ENCODE results near the gene MORN1.

The MORN1 gene

GRCh38 chr1:2386636-2387611 lies 4.4 kb downstream of the MORN1 start:
- in situ Hi-C loops (cut with HindIII; ENCODE audit: low pct_unique_long_range_greater_than_20kb, low sequenced_read_pairs) = no loop called here
- TF ChIP-seq JUND (IDR thresholded peaks at IDR 0.05; ENCODE audit: low read depth) = no peak
- no peak for DNase-seq (ENCODE audit: low read depth in 1 of 2, low spot score in 1 of 2)

- no peak for TF ChIP-seq JUND (IDR thresholded peaks at IDR 0.05; ENCODE audit: low read depth)
Measured at GRCh38 chr1:2385606-2386280, 5.6 kb downstream of the MORN1 start.

GRCh38 chr1:2384941-2385481 lies 6.3 kb downstream of the MORN1 start:
- DNase-seq (ENCODE audit: low read depth in 1 of 2, low spot score in 1 of 2) = no peak
- no peak for TF ChIP-seq JUND (IDR thresholded peaks at IDR 0.05; ENCODE audit: low read depth)
- in situ Hi-C loops (cut with HindIII; ENCODE audit: low pct_unique_long_range_greater_than_20kb, low sequenced_read_pairs) = no loop called here

More at GRCh38 chr1:2385606-2386280, 5.6 kb downstream of the MORN1 start:
- in situ Hi-C loops (cut with HindIII; ENCODE audit: low pct_unique_long_range_greater_than_20kb, low sequenced_read_pairs) = no loop called here
- no peak for DNase-seq (ENCODE audit: low read depth in 1 of 2, low spot score in 1 of 2)

GRCh38 chr1:2384130-2384860 lies 7.1 kb downstream of the MORN1 start:
- no peak for DNase-seq (ENCODE audit: low read depth in 1 of 2, low spot score in 1 of 2)
- no peak for TF ChIP-seq JUND (IDR thresholded peaks at IDR 0.05; ENCODE audit: low read depth)
- in situ Hi-C loops (cut with HindIII; ENCODE audit: low pct_unique_long_range_greater_than_20kb, low sequenced_read_pairs) = no loop called here

- DNase-seq (ENCODE audit: low read depth in 1 of 2, low spot score in 1 of 2) = no peak
- no peak for TF ChIP-seq JUND (IDR thresholded peaks at IDR 0.05; ENCODE audit: low read depth)
- in situ Hi-C loops (cut with HindIII; ENCODE audit: low pct_unique_long_range_greater_than_20kb, low sequenced_read_pairs) = no loop called here
Measured at GRCh38 chr1:2383576-2383975, 7.8 kb downstream of the MORN1 start.

GRCh38 chr1:2382621-2383361 lies 8.6 kb downstream of the MORN1 start:
- TF ChIP-seq JUND (IDR thresholded peaks at IDR 0.05; ENCODE audit: low read depth) = no peak
- in situ Hi-C loops (cut with HindIII; ENCODE audit: low pct_unique_long_range_greater_than_20kb, low sequenced_read_pairs) = no loop called here
- DNase-seq (ENCODE audit: low read depth in 1 of 2, low spot score in 1 of 2) = peak; percentile 53 to 75

- TF ChIP-seq JUND (IDR thresholded peaks at IDR 0.05; ENCODE audit: low read depth) = no peak
- peak; percentile 64 to 78 for DNase-seq (ENCODE audit: low read depth in 1 of 2, low spot score in 1 of 2)
- in situ Hi-C loops (cut with HindIII; ENCODE audit: low pct_unique_long_range_greater_than_20kb, low sequenced_read_pairs) = no loop called here
Measured at GRCh38 chr1:2381741-2382620, 9.4 kb downstream of the MORN1 start.

- in situ Hi-C loops (cut with HindIII; ENCODE audit: low pct_unique_long_range_greater_than_20kb, low sequenced_read_pairs) = no loop called here
- TF ChIP-seq JUND (IDR thresholded peaks at IDR 0.05; ENCODE audit: low read depth) = no peak
- no peak for DNase-seq (ENCODE audit: low read depth in 1 of 2, low spot score in 1 of 2)
Measured at GRCh38 chr1:2380816-2381591, 10.3 kb downstream of the MORN1 start.

GRCh38 chr1:2379733-2380404 lies 11.5 kb downstream of the MORN1 start:
- DNase-seq (ENCODE audit: low read depth in 1 of 2, low spot score in 1 of 2) = no peak
- in situ Hi-C loops (cut with HindIII; ENCODE audit: low pct_unique_long_range_greater_than_20kb, low sequenced_read_pairs) = no loop called here
- TF ChIP-seq JUND (IDR thresholded peaks at IDR 0.05; ENCODE audit: low read depth) = no peak
